HG03175 (cell line): ENCODE measurements around the gene SLC5A7.

Experiments used
- ATAC-seq: cut with Tn5 transposase; IDR thresholded peaks from one replicate; pipeline ENCODE4 v1.9.1; 2021; ENCODE audit warnings: mild to moderate bottlenecking, moderate library complexity; ENCODE audit not compliant: unreplicated experiment

SLC5A7 gene

GRCh38 chr2:107986278-107987217 lies at the start of gene SLC5A7:
SLC5A7 (plus strand) TSS chr2:107986524; CDS start chr2:107988156, 1,632 bp downstream.
- ATAC-seq, result no peak

GRCh38 chr2:107961395-107961794 lies 24.9 kb upstream of the SLC5A7 start:
- no peak for ATAC-seq

GRCh38 chr2:107964185-107964584 lies 22.1 kb upstream of the SLC5A7 start:
- ATAC-seq, result no peak

GRCh38 chr2:107984707-107985106 lies 1.6 kb upstream of the SLC5A7 start:
- no peak for ATAC-seq

GRCh38 chr2:107988108-107988507 lies 1.8 kb downstream of the SLC5A7 start:
- no peak for ATAC-seq

- no peak for ATAC-seq
Measured at GRCh38 chr2:107989445-107989844, 3.1 kb downstream of the SLC5A7 start.

- ATAC-seq, result no peak
Measured at GRCh38 chr2:107990718-107991117, 4.4 kb downstream of the SLC5A7 start.

GRCh38 chr2:107992069-107992468 lies 5.7 kb downstream of the SLC5A7 start:
- ATAC-seq, result no peak

GRCh38 chr2:107999158-107999557 lies 12.8 kb downstream of the SLC5A7 start:
- no peak for ATAC-seq

- no peak for ATAC-seq
Measured at GRCh38 chr2:108010912-108011591, 24.7 kb downstream of the SLC5A7 start.

- no peak for ATAC-seq
Measured at GRCh38 chr2:108013305-108013704, 27.0 kb downstream of the SLC5A7 start.

GRCh38 chr2:108022628-108023027 lies 36.3 kb downstream of the SLC5A7 start:
- ATAC-seq, result no peak

- no peak for ATAC-seq
Measured at GRCh38 chr2:108023776-108024175, 37.5 kb downstream of the SLC5A7 start.

- no peak for ATAC-seq
Measured at GRCh38 chr2:108026092-108026794, 39.9 kb downstream of the SLC5A7 start.

- no peak for ATAC-seq
Measured at GRCh38 chr2:108029496-108029895, 43.2 kb downstream of the SLC5A7 start.

- no peak for ATAC-seq
Measured at GRCh38 chr2:108029912-108030311, 43.6 kb downstream of the SLC5A7 start.

- ATAC-seq, result no peak
Measured at GRCh38 chr2:108031471-108031941, 45.2 kb downstream of the SLC5A7 start.

GRCh38 chr2:108034843-108035242 lies 48.5 kb downstream of the SLC5A7 start:
- no peak for ATAC-seq

- no peak for ATAC-seq
Measured at GRCh38 chr2:108048752-108049151, 62.4 kb downstream of the SLC5A7 start.

- ATAC-seq, result no peak
Measured at GRCh38 chr2:108058576-108059137, 72.3 kb downstream of the SLC5A7 start.
